ENCODE data around the gene NR5A1.

Gene NR5A1

DNA sequence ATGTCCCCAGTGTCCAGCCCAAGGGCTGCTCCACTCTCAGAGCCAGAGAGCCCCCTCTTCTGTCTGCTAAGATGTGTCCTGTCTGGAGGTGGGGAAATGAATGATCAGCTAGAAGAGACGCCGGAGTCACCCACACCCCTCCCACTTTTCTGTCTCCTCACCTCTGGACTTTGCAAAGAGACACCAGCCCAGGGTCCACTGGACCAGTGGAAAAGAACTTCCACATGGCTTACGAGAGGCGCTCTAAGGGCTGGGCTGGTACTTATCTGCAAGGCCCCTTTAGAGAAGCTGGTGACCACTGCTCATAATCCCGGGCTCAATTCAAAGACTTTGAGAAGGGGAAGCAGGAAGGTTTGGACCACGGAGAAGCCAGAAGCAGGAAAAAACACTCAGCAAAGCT lies 9.2 kb downstream of the NR5A1 start:
- DNase-seq: no peak

DNA sequence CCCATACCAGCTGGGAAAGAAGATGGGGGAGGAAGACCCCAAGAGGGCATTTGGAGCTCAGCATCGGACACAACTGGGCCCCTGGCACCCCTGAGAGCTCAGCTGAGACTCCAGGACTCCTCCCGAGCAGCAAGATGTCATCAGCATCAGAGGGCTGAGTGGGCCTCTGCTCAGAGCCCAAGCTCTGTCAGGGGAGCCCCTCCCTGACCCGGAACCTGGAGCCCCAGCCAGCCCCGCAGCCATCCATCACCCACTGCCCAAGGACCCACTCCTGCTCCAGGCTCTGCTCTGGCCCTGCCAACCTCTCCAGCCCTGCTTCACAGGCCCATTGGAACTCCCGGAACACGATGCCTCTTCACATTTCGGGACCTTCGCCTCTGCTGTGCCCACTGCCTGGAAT lies 9.8 kb downstream of the NR5A1 start:
- DNase-seq: no peak

DNA sequence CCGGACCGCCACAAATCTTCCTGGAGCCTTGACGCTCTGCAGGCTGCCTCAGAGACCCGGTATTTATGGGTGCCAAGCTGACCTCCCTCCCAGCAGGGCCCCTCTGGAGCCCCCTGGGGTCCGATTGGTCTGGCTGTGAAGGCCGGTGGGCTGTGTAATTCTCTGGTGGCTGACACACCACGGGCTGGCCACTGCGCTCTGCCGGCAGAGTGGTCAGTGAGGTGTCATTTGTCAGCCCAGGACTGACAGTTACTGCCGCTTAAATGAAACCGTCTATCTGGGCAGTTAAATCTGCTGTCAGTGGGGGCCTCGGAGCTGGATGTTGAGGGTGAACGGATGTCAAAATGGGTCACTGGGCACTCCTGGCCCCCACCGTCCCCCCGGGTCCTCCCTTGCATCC lies 10.7 kb downstream of the NR5A1 start:
- DNase-seq: no peak

DNA sequence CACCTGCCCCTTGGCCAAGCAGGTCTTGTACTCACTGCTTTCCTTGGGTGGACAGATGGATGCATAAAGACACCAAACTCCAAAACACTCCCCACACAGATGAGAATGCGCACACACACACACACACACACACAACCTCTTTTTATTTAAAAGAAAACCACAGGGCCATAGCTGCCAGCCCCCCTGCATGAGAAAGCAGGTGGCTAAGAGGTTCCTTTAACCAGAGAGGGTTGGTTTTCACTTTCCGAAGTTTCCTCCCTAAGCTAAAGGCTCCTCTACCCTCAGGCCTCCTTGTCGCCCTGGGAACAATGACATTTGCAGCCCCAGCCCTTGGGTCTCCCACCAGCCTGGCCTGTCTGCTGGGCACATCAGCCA lies 11.1 kb downstream of the NR5A1 start:
- DNase-seq: no peak

DNA sequence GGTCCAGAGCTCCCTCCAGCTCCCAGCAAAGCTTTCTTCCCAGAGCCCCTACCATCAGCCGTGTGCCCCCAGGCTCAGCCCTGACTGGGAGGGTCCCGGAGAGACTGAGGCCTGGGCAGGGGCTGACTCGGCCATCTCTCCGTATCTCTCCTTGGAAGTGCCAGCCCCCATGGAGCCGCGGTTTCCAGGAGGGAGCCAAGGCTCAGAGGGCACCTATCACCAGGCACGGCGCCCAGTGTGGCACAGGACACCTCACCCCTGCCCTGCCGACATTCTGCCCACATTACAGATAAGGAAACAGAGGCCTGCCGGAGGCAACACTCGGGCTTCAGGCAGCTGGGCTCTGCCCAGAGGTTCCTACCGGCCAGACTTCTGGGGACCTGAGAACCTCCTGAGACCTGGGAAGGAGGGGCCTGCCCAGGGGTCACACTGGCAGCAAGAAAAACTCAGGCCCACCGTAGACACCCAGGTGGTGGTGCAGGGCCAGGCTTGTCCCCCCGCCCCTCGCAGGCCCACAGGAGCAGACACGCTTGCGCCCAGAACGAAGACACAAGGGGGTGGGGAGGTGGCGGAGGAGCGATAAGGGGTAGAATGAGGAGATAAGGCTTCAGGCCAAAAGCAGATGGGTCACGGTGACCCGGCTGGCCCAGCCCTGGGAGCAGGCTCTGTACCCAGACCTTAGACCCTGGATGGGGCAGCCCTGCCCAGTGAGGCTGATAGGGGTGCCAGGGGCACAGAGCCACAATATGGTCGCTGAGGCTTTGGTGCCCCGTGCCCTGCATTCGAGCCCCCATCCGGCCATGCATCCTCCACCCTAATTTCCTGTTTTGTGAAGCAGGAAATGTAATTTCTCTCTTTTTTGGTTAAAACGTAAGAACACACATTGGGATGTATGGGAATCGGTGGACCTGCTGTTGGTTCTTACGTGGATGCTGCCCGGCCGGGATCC lies 11.8 kb downstream of the NR5A1 start:
- DNase-seq: no peak

DNA sequence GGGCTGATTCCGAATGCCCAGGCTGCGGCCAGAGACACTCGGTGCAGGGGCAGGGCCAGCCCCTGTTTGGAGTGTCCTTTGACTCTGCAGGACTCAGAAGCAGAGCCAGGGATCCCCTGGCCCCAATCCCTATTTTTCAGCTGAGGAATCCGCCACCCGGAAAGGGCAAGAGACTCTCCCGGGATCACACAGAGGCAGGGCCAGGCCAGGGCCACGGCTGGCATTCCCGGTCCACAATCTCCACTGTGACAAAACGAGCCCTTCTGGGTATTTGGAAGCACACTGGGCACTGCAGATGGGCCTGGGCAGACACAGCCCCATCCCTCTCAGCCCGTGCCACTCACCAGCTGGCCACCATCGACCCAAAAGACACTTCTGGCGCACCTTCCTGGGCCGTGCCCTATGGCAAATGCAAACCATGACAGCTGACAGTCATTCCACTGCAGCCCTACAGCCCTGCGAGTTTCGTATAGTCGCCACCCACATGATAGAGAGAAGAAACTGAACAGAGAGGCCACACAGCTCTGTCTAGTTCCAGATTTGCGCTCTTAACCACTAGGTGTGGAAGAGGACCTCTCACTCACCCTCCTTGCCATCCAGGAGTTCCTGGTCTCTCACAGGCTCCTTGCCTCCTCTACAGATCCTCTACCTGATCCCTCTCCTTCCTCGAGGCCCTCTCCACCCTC lies 13.3 kb downstream of the NR5A1 start:
- no peak for DNase-seq

DNA sequence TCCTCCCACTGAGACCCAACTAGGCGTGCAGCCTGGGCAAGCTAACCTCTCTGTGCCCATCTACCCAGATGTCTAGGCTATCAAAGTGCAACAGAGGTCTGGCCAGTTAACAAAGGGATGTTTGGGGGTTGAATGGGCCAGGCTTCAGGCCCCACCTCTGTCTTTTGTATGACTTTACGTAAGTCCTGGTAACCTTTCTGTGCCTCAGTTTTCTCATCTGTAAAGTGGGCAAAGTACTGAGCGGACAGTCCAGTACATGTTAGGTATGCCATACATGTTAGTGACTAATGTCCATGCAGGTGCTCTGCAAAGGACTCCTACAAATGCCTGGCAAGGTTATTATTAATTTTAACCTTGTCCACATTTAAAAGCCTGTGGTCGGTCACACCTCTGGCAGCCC lies 14.0 kb downstream of the NR5A1 start:
- DNase-seq: no peak

DNA sequence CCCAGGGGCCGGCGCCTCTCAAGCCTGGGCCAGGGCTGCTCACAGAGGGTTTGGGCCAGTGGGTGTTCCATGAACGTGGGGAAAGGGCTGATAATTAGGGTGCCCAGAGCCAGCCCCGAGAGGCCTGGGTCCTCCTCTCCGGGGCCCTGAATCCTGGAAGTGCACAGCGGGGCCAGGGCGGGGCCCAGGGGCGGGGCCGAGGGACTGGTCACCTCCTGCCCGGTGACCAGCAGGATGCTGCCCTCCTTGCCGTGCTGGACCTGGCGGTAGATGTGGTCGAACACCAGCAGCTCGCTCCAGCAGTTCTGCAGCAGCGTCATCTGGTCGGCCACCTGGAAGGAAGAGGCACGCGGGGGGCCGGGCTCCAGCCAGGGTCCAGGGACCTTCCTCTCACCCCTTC lies 14.4 kb downstream of the NR5A1 start:
- DNase-seq: no peak

DNA sequence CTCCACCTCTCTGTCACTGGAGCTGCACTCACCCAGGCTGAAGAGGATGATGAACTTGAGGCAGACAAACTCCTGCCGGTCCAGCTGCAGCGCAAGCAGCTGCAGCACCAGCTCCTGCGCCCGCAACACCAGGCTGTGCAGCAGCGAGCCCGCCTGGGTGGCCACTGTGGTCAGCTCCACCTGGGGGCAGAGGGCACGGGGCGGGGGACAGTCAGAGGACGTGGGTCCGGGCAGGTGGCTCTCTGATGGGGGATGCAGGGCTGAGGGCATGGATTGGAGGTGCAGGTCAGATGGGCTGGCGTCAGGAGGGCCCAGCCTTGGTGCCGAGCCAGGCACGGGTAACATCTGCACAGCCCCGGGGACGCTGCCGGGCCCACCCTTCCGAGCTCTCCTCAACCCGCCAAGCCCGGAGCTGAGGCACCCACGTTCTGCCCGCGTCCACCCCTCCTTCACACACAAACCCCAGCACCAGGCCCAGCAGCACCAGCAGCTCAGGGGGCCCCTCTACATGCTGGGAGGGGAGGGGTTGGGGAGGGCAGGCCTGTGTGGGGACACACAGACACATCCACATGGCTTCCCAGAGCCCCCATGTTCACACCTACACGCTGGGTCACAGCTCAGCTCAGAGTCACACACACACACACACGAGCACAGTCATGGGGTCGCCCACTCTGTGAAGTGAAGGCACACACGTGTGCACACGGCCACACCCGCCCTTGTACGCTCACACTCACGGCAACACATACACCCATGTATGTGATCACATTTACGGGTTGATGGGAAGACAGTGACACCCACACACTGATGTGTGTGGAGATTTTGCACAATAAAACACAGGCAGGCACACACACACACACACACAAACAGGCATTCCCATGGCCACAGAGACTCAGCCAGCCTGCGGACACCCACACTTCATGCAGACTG lies 15.9 kb downstream of the NR5A1 start:
- DNase-seq: no peak

DNA sequence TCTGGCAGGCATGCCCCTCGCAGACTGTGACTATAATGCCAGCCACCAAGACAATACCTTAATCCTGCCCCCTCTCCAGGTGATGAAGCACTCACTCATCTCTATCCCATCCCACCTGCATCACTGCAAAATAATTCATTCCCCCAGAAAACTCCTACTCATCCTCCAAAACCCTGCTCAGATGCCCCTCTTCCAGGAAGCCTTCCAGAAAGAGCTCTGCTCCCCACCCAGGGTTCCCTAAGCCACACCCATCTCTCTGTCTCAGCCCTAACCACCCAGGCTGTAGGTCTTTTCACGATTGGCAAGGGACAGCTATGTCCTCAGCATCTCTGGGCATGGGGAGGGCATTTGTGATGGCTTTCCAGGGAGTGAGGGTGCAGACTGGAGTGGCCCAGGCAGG lies 17.2 kb downstream of the NR5A1 start:
- no peak for DNase-seq

DNA sequence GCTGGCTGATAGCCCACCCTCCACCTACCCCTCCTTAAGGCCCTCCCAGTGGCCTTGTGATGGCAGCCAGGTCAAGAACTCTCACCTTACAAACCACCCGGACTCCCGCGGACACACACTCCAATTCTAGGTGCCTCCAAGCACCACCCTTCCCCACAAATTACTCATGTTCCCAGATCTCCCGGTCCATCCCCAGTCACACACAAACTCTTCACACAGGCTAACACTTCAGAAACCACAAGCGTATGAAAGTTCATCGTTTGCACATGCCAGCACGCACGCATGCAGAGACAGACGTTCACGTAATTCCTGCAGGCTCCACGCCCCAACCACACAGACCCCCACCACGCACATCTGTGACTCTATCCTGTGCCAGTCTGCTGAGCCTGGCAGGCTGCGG lies 18.0 kb downstream of the NR5A1 start:
- DNase-seq: no peak

DNA sequence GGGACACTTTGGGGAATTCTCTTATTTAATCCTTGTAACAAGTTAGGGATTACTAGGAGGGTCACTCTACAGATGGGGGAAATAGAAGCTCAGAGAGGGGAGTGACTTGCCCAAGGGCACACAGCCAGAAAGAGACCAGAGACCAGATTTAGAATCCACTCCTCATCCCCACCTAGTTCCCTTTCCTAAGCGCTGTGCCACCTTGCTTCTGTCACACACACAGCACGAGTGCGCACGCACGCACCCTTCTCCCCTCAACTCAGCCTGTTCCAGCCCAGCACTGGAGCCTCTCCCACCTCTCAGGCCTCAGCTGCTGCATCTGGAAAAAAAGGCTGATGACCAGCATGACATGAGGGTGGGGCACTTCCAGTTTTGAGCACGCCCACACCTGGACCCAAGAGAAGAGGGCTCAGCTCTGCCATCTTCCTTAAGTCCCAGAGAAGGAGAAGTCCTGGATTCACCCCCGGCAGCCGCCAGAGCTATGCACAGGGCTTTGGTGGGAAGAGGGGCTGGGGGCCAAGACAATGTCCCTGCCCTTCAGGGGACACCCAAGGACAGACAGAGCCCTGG lies 18.5 kb downstream of the NR5A1 start:
- DNase-seq: no peak

DNA sequence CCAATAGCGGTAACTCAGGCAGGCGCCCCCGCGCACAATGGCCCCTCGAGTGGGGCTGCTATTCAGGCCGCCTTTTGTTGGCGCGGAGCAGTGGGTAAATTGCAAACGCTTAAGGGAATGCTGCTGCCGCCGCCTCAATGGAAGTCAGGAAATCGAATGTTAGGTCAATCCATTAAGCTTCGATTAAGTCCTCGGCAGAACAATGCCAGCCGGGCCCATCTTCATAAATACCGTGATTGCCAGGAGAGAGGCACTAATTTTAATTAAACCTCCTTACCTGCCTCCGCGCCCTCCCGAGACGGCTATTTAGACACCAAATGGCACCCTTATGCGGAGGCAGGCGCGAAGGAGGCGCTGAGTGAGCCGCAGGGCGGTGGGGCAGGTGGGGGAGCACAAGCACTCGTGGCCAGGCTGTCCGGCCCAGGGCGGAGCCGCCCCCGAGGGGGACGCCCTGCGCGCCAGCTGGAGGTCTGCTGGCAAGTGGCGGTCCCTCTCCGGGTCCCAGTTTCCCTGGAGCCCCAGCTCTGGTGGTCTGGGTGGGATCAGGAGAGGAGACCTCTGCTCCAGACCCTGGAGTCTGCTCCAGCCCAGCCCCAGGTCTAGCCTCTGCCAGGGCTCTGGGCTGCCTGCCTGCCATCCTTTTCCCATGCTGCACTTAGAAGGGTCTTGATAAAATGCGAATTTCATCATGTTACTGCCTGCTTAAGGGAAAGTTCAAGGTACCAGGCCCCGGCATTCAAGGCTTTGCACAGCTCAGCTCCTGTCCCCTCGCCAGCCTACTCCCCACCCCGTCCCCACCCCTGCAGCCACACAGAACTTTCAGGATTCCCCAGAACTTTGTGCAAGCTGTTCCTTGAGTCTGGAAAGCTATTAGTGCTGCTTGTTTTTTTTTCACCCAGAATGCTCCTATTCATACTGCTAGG lies 19.7 kb downstream of the NR5A1 start:
- no peak for DNase-seq

DNA sequence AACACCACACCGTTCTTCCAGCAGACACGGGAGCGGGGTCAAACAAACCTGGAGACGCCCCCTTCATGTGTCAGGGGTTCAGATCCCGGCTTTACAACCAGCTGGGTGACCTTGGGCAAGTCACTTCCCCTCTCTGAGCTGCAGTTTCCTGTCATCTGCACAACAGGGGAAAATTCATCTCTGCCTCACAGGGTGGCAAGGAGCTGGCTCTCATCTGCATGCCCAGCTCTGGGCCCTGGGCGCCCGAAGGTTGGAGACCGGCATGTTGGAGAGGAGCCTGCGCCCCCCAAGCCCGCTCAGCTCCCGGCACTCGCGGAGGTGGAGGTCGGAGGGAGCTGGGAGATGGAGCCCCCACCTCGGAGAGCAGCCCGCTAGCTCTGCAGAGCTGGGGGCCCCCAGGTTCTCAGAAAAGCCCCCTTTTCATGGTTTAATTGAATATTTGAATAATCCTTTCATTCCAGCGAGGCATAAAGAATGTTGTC lies 20.4 kb downstream of the NR5A1 start:
- DNase-seq: no peak

DNA sequence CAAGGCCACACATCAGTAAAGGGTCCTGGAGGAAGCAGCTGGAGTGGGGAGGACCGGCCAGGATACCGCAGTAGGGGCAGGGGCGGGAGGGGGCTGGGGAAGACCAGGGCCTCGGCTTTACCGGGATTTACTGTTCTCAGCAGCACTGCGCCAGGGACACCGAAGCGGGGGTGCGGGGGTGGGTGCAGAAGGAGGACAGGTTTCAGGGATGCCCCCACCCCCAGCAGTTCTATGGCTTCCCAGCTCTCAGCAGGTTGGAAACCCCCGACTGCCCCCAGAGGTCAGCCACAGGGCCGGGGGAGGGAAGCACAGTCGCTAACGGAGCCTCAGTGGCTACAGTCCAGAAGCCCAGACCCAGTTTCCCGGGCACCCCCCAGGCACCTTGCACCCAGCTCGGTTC lies 21.3 kb downstream of the NR5A1 start:
- no peak for DNase-seq

DNA sequence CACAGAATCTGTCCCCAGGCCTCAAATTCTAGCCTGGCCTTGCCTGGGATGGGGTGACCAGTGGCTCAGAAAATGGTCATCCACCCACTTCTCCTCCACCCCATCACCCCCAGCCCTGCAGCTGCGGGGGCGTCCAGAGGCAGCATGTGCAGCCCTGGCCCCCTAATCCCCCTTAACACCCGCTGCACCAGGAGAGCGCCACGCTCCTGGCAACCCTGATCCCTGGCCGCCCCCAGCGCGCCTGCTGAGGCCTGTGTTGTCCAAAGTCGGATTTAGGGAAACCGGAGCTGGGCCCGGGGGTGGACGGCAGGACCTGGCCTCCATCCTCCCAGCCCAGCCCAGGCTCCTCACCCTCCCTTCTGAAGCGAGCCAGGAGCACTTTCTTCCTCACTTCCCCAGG lies 22.0 kb downstream of the NR5A1 start:
- DNase-seq: no peak

DNA sequence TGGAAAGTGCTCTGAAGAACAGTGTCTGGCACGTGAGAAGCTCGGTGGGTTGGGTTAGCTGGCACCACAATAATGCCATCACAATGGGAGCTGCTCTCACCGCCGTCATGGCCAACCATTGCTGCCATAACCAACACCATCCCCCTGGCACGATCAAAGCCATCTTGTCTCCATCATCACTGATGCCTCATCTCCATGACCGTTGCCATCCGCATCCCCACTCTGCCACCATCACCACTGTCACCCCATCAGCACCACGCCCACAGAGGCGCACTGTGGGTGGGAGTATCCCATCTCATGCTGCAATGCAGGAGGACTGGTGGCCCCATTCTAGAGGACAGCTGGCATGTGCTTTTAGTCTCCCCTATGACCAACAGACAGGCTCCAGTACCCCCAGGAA lies 23.7 kb downstream of the NR5A1 start:
- no peak for DNase-seq

DNA sequence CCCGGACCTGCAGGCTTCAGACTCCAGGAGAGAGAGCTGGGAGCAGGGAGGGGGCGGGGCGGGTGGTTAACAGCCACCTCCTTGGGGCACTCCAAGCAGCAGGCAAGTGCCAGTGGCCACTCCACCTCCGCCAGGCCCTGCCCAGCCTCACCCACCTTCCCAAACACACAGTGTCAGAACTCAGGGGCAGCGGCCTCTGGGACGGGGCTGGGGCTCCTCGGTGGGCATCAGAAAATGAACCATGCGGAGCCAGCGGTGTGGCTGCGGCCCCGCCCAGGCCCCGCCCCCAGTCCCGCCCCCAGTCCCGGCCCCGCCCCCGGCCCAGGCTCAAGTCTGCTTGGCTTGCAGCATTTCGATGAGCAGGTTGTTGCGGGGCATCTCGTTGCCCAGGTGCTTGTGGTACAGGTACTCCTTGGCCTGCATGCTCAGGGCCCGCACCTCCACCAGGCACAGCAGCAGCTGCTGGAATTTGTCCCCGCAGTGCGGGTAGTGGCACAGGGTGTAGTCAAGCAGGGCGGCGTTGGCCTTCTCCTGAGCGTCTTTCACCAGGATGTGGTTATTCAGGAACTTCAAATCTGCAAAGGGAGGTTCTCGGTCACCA lies 24.7 kb downstream of the NR5A1 start:
- no peak for DNase-seq

DNA sequence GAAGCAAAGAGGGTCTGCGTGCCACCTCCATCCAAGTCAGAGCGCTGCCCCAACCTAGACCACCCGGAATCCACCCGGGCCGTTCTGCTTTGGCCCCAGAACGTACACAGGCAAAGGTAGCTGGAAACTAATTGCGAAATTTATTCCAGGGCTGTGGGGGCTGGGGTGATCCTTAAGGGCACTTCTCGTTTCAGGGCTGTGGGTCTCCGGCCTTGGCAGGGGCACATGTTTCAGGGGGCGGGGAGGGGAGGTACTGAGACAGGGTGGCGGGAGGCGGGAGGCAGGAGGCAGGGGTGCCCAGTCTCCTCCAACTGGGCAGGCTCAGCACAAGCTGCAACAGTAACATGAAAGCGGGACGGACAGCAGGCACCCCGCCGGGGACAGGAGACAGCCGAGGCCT lies 26.1 kb downstream of the NR5A1 start:
- no peak for DNase-seq

DNA sequence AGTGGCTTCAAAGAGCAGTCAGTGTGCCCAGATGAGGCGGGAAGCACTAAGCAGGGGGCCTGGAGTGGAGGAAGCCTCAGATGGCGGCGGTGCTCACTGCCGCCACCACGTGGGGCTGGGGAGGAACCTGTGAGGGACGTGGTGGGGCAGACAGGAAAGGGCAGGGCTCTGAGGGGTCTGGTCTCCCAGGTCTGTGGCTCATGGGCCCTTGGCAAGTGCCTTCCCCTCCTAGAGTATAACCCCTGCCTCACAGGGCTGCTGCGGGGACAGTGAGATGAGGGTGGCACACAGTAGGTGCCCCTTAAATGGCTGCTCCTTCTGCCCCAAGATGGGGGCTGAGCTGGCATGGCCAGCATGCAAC lies 26.6 kb downstream of the NR5A1 start:
- DNase-seq: no peak

DNA sequence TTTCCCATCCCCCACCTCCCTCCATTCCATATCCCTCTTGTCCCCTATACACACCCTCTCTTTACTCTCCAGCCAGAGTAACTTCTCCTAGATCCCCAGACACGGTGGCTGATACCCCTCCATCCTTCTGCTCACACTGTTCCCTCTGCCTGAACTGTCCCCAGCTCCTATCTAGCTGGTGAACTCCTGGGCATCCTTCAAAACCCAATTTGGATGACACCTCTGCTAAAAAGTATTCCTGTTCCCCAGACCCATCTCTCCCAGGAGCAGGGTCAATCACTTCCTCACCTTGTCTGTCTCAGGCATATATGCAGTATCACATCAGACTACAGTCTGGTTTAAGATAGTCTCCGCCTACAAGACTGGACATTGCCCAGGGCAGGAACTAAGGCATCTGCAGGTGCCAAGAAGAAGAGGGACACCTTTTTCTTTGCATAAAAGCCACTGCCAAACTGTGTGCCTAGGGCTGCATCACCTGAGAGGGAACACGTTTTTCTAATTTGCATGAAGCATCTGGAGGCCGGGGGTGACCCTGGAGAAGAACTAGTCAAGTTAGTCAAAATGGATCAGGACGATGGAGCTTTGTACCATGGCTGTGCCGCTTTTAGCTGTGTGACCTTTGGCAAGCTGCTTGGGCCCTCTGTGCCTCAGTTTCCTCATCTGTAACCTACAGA lies 27.1 kb downstream of the NR5A1 start:
- no peak for DNase-seq
